SW 1271 (cell line): ENCODE results near the gene CLDN10.
"Not testable (repeated sequence)": the region's sequence is repeated elsewhere in the genome, so short reads cannot be mapped to it uniquely, and the experiment has no call there.

ENCODE experiments used
- DNase-seq, 2 experiments: peaks; one replicate each; lab custom pipeline; 2025; lab: John Stamatoyannopoulos, UW

The CLDN10 gene, protein sequence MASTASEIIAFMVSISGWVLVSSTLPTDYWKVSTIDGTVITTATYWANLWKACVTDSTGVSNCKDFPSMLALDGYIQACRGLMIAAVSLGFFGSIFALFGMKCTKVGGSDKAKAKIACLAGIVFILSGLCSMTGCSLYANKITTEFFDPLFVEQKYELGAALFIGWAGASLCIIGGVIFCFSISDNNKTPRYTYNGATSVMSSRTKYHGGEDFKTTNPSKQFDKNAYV

DNA sequence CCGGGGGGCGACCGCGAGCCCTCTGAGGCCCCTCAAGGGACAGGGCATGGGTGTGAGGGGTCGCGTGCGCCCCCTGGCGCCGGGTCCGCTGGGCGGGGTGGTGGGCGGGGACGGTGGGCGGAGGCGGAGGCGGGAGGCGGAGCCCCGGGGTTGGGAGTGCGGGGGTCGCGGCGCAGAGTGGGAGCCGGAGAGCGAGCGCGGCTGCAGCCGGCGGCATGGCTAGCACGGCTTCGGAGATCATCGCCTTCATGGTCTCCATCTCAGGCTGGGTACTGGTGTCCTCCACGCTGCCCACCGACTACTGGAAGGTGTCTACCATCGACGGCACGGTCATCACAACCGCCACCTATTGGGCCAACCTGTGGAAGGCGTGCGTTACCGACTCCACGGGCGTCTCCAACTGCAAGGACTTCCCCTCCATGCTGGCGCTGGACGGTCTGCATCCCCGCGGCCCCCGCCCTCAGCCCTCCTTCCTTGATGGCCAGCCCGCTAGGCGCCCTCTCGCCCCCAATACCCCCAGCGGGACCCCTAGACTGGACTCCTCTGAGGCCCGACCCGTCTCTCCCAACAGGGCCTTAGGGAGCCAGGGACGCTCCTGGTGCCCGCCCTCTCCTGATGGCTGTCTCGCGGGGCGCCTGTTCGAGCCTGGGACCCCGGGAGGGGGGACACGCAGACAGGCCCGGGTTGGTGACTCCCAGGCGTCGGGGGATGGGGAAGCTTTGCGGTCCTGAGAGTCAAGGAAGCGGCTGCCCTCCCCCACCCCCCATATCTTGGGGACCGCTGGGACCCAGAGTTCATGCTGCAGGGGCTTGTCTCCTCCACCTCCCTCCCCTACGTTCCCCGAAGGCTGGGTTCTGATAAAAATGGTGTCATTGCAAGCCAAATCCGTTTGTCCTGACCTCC lies at the start of gene CLDN10:
Gene CLDN10, plus strand, starts transcription at position 182 of the 903 bp plus-strand sequence. Its CDS starts 34 bp downstream, at position 216.
- no peak for DNase-seq

DNA sequence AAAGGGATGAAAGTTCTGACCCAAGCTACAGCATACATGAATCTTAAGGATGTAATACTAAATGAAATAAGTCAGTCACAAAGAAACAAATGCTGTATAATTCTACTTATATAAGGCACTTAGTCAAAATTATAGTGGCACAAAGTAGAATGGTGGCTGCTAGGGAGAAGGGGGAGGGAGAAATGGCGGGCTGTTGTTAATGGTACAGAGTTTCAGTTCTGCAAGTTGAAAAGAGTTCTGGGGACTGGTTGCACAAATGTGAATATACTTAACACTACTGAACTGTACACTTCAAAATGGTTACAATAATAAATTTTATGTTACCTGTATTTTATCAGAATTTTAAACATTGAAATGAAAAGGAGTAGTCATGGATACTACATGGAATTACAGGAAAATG lies 48.9 kb upstream of the CLDN10 start:
- DNase-seq = no peak

DNA sequence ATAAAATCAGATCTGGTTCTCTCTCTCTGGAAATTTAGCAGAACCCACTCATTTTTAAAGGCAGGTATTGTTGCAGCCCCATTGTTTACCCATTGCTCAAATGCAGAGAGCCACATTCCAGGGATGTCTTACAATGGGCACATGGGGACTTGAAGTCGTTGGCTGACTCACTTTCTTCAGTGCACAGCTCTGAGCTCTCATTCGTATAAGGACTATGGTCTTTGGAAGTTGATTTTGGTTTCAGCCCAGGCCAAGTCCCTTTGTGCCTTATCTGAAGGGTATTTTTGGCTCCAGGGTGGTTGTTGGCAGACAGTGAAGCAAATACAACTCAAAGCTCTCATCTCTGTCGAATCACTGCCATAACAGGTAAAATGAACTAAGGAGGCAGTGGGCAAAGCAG lies 47.3 kb upstream of the CLDN10 start:
- DNase-seq = no peak

DNA sequence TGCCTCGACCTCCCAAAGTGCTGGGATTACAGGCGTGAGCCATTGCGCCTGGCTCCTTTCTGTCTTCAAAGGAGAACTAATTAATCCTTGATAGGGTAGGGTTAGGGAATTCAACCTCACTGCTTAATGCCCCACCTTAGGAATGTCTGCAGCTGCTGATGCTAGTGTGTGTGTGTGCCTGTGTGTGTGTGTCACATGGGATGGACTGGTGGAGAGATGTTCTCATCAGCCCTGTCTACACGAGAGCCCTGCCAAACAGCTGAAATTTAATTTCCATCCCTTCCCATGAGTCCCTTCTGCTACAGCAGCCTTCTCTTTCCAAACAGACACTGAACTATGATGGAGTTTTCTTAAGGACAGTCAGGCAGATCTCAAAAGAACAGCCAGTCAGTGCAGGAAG lies 46.5 kb upstream of the CLDN10 start:
- no peak for DNase-seq

DNA sequence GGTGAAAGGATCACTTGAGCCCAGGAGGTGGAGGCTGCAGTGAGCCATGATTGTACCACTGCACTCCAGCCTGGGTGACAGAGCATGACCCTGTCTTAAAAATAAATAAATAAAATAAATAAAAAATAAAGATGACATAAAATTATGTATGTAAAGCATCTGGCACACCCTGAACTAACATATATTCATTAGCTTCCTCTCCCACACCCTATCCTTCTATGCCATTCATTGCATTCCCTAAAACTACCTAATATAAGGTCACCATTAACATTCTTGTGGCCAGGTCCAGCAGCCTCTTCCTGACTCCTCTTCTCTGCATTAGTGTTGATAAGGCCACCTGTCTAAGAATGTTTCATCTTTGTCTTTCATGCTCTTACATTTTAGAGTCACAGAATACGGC lies 44.5 kb upstream of the CLDN10 start:
- no peak for DNase-seq

DNA sequence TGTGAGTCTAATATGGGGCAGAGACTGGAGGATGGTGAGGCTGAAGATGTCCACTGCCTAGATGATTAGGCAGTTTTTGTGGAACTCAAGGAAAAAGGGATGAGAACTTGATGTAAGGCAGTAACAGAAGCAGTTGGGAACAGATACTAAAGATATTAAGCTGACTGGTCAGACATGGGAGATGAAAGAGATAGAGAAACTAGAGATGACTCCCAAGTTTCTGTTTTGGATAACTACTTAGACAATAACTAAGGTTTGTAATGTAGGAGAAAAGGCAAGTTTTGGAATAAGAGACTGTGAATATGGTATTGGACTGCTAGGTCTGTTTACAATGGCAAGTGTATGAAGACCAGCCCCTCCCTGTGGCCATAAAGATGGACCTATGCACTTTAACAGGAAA lies 43.5 kb upstream of the CLDN10 start:
- no peak for DNase-seq

DNA sequence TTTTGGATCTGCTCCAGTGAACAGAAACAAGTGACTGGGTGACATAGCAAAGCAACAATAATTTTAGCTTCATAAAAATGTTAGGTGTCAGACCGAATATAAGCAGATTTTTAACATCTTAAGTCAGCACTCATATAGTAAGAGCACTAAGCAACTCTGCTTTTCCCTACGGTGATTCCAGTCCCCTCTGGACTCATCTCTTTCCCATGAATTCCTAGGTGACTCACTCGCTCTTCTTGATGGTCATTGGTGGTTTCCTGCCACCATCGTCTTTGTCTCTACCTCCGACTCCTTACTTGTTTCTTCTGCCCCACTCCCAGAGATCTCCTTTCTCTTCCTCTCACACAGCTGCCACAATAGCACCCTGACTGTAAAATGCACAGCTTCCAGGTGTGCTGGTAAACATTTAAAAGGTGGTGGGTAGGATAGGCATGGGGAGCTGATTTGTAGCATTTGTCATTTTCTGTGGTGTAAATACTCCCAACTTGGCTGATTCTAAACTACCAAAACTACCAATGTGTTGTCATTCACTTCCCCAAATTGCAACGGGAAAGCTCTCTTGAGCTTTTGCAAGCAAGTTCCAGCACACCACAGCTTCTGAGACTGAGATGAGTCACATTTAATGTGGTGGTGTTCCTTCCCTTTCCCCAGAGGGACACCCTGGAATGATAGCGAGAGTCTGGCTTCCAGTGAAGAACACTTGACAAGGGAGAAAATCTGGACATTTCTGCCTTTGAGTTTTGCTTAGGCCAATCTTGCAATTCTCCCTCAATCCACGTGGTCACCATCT lies 42.8 kb upstream of the CLDN10 start:
- no peak for DNase-seq

DNA sequence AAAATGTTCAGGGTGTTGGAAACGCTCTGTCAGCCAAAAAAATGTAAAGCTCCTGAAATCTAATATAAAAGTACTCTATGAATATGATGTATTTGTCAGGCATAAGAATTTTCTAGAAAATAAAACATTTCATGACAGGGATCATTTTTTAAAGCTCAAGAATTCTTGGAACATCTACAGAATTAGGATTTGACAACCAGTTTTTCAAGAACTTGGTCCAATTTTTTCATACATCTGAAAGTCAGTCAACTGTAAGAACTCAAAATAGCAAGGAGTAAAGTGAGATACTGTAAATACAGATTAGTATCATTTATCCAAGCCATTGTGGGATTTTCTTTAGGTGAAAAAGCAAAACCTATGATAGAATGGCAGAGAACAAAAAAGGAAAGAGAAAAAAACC lies 41.6 kb upstream of the CLDN10 start:
- DNase-seq = no peak

DNA sequence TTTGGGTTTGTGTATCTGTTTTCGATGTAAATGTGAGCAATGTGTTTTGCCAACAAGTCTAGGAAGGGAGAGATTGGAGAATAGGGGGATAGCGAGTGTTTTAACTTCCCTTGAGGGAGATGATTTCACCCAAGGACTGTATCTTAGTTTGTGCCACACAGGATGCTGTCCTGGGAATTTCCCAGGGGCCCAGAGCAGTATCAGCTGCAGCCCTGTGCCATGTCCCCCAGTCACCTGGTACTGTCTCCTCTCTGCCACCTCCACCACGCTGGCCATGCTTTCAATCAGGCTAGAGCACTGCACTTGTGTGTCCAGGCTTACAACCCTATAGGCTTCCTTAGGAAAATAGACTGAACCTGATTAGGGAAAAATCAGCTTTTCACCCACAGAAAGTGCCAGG lies 40.1 kb upstream of the CLDN10 start:
- DNase-seq = no peak

DNA sequence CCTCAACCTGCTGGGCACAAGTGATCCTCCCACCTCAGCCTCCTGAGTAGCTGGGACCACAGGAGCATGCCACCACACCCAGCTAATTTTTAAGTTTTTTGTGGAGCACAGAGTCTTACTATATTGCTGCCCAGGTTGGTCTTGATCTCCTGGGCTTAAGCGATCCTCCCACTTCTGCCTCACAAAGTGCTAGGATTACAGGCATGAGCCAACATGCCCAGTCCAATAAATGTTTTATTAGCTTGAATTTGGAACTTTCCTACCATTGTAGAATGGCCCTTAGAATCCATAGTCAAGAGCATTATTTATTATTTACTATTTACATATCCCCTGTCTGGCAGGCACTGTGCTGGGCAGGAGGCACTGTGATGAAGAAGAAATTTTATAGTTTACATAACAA lies 39.6 kb upstream of the CLDN10 start:
- DNase-seq = no peak

DNA sequence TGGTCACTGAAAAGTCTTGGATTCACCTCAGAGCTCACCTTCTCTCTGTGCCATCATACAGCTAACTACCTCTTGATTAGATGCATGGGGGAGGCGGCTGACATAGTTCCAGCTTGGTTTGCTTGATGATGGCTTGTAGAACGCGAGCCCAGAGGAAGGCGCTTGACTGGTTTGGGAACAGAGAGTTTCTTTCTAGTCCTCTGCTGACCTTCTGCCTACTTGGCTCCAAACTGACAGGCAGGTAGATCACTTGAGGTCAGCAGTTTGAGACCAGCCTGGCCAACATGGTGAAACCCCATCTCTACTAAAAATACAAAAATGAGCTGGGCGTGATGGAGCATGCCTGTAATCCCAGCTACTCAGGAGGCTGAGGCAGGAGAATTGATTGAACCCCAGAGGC lies 36.9 kb upstream of the CLDN10 start:
- DNase-seq = not testable (repeated sequence)

DNA sequence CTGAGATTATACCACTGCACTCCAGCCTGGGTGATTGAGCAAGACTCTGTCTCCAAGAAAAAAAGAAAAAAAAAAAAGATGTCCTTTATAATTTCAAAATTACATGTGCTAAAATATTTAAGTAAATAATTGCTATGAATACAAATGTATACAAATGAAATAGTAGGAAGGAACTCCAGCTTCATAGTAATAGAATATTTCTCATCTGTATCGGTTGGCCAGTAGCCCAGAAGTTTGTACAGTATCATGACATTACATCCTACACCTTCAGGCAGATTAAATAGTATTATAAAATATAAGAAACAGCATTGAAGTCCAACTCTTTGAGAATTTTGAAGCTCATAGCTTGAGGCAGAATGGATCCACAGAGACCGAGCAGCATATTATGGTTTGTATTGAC lies 36.5 kb upstream of the CLDN10 start:
- DNase-seq = no peak

DNA sequence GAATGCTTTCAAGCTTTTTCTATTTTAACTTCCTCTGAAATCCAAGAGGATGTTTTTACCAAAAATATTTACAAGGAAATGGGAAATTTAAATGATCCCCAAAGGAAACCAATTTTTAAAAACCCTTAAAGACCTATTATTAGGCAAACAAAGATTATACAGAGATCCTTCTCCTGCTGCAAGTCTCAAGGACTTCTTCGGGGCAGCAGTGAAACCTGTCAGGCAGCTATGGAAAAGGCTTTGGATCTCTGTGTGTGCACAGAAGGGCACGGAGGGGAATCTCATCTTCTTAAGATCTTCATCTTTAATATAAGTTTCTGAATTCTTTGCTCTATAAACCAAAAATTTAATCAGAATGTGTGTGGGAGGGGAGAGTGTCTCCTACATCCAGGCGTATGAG lies 36.0 kb upstream of the CLDN10 start:
- no peak for DNase-seq

DNA sequence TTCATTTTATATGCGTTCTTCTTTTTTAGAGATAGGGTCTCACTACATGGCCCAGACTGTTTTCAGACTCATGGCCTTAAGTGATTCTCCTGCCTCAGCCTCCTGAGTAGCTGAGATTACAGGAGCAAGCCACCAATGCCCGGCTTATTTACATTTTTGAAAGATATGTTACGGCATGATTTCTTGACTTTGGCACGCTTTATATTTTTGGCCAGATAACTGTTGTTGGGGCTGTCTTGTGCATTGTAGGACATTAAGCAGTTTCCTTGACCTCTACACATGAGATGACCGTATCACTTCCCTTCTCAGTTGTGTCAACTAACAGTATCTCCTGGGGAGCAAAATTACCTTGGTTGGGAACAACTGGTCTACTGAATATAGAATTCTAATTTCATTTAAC lies 28.9 kb upstream of the CLDN10 start:
- no peak for DNase-seq

DNA sequence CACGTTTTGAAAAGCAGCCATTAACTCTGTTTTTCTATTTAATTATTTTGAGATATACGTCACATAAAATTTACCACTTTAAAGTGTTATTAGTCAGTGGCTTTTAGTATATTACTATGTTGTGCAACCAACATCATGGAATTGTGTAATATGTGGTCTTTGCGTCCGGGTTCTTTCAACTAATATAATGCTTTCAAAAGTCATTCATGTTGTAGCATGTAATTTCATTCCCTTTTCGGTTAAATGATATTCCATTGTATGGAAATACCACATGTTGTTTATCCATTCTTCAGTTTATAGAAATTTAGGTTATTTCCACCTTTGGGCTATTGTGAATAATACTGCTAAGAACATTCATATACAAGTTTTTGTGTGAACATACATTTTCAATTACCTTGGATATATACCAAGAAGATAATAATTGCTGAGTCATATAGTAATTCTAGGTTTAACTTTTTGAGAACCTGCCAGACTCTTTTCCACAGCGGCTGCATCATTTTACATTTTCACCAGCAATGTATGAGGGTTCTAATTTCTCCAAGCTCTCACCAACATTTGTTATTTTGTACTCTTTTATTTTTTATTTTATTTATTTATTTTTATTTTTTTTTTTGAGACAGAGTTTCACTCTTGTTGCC lies 28.1 kb upstream of the CLDN10 start:
- DNase-seq = no peak

DNA sequence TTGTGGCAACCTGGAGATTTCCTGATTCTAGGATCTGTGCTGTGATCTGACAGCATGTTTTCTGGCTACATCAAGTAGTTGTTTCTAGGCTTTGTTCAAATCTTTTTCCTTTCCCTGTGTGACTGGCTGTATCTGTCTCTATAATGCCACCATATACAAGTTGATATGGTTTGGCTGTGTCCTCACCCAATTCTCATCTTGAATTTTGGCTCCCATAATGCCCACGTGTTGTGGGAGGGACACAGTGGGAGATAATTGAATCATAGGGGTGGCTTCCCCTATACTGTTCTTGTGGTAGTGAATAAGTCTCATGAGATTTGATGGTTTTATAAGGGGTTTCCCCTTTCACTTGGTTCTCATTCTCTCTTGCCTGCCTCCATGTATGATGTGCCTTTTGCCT lies 24.6 kb upstream of the CLDN10 start:
- no peak for DNase-seq

DNA sequence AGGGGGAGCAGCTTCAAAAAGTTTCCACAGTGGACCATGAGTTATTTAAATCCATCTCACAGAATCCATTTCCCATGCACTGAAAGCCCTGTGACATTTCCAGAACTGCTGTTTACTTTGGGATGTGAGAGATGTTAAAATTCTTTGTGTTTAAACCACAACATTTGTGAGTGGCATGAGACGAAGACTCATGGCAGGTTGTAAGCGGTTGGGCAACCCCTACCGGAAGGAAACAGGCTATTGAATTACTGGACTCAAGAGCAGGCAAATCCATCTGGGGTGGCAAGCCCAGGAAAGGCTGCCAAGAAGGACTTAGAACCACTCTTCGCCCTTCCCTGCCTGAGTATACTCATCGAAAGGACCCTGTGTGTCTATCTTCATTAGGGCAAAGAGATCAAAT lies 22.3 kb upstream of the CLDN10 start:
- DNase-seq = no peak

DNA sequence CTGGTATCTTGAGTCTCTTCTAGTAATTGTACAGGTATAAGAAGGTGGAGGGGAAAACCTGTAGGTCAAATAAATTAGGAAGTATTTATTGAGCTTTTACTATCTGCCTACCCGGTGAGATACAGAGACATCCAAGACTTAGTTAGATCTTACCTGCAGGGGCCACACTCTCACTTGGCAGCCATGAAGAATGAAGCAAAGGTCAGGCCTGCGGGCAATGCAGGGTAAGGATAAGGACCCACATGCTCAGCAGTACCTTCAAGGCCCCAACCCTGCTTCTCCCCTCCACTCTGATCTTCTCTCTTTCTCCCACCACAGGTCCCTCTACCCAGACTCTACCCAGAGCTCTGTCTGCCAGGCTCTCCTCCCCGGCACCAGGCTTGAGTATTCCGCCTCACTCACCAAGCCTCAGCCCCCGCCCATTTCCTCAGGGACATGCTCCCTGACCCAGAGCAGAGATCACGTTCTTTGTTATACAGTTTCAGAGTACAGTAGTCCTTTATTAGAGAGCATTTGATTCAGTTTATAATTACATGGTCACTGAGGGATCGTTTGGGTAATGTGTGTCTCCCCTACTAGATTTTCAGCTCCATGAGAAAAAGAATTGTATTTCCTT lies 18.9 kb upstream of the CLDN10 start:
- no peak for DNase-seq

DNA sequence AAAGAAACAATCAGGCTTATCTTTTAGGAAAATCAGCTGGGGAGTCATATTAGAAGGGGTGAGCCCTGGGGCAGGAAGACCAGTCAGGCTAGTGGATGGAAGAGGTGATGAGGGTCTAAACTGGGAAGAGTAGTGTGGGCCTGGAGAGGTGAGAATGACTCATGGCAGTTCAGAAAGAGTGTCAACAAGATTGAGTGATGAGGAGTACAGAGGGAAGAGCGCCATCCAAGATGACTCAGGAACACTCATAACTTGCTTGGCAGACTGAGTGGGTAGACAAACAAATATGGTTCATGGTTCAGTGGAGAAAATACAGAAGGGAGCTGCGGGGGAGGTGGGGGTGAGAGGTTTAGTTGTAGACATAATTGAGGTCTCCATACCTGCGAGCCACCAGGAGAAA lies 17.3 kb upstream of the CLDN10 start:
- no peak for DNase-seq

DNA sequence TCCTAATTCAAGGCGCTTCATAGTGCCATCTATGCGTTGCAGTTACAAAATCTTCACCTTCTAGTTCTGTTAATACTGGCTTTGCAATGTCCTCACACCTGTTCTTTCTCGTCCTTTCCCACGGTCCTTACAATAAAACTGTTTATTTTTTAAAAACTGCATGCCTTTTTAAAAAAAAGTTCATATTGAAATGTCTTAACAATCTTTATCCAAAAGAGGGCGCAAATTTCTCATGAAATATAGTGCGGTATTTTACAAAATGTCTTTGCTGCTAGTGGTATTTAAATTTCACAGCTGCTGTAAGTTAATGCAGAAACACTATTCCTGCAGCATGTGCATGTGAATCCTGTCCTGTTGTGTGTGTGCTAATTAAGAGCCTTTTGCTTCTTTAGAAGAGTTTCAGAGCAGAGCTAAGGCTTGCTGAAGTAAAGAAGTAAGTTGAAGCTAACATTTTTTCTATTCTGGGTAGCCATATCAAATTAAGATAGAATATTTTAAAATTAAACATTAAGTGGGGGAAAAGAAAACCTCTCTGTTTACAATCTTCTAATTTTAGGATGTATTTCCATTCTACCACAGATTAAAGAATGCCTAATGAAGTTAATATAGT lies 15.8 kb upstream of the CLDN10 start:
- DNase-seq = peak; percentile 17 to 35

DNA sequence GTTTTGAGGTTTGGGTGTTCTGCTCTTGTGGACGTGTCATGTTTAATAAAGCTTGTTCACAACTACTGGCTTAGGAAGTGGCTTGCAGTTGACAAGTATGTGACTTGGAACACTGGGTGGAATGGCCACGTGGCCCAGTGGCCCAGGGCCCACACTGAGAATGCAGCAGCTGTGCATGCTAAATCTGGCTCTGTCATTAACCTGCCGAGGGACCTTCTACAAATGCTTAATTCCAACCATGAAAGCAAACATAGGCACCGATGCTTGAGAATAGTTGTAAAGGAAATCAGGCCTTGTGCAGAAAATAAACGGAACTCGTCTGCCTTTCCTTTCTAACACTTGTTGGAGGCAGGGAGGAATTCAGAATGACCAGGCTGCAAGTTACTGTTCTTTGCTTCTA lies 11.6 kb upstream of the CLDN10 start:
- no peak for DNase-seq
